ENCODE data around the gene STRN3.
"Not testable (repeated sequence)": the region's sequence is repeated elsewhere in the genome, so short reads cannot be mapped to it uniquely, and the experiment has no call there.

STRN3 gene, protein sequence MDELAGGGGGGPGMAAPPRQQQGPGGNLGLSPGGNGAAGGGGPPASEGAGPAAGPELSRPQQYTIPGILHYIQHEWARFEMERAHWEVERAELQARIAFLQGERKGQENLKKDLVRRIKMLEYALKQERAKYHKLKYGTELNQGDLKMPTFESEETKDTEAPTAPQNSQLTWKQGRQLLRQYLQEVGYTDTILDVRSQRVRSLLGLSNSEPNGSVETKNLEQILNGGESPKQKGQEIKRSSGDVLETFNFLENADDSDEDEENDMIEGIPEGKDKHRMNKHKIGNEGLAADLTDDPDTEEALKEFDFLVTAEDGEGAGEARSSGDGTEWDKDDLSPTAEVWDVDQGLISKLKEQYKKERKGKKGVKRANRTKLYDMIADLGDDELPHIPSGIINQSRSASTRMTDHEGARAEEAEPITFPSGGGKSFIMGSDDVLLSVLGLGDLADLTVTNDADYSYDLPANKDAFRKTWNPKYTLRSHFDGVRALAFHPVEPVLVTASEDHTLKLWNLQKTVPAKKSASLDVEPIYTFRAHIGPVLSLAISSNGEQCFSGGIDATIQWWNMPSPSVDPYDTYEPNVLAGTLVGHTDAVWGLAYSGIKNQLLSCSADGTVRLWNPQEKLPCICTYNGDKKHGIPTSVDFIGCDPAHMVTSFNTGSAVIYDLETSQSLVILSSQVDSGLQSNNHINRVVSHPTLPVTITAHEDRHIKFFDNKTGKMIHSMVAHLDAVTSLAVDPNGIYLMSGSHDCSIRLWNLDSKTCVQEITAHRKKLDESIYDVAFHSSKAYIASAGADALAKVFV

GRCh38 chr14:31026077-31026449 lies at the start of gene STRN3:
STRN3 (minus strand) TSS chr14:31026379; CDS start chr14:31026185, 194 bp downstream.
- FAIRE-seq: no peak
- no peak for DNase-seq (ENCODE audit: insufficient read length, low spot score)
- no peak for TF ChIP-seq CTCF (IDR thresholded peaks at IDR 0.05; ENCODE audit: insufficient read depth, missing control alignments)

- TF ChIP-seq CTCF (IDR thresholded peaks at IDR 0.05; ENCODE audit: insufficient read depth, missing control alignments): no peak
- FAIRE-seq (no peak), DNase-seq (ENCODE audit: insufficient read length, low spot score) (no peak)
These were observed 49.0 kb upstream of the STRN3 start for GRCh38 chr14:31075144-31075543.

DNA sequence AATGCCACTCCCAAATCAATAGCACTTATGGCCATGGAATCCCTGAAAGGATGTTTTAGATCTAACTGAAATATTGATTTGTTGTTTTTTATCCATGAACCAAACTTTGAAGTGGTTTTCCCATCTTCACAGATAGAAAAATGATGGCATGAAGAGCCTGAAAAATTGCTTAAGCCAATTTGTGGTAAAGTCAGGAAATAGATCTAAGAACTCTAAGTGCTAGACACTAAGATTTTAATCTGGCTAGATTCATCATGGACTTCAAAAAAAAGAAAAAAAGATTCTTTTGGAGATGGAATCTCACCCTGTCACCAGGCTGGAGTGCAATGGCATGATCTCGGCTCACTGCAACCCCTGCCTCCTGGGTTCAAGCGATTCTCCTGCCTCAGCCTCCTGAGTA lies 45.0 kb upstream of the STRN3 start:
- TF ChIP-seq CTCF (IDR thresholded peaks at IDR 0.05; ENCODE audit: insufficient read depth, missing control alignments): no peak
- DNase-seq (ENCODE audit: insufficient read length, low spot score) (no peak), FAIRE-seq (no peak)

- DNase-seq (ENCODE audit: insufficient read length, low spot score): no peak
- FAIRE-seq: no peak
These were observed 44.3 kb upstream of the STRN3 start for GRCh38 chr14:31070431-31070830.

GRCh38 chr14:31069343-31069742 lies 43.2 kb upstream of the STRN3 start:
- DNase-seq (ENCODE audit: insufficient read length, low spot score): no peak
- TF ChIP-seq CTCF (IDR thresholded peaks at IDR 0.05; ENCODE audit: insufficient read depth, missing control alignments): no peak
- FAIRE-seq: no peak

More at GRCh38 chr14:31070431-31070830, 44.3 kb upstream of the STRN3 start:
- no peak for TF ChIP-seq CTCF (IDR thresholded peaks at IDR 0.05; ENCODE audit: insufficient read depth, missing control alignments)

- no peak for FAIRE-seq
- TF ChIP-seq CTCF (IDR thresholded peaks at IDR 0.05; ENCODE audit: insufficient read depth, missing control alignments): no peak
- DNase-seq (ENCODE audit: insufficient read length, low spot score): no peak
These were observed 42.1 kb upstream of the STRN3 start for GRCh38 chr14:31068235-31068634.

DNA sequence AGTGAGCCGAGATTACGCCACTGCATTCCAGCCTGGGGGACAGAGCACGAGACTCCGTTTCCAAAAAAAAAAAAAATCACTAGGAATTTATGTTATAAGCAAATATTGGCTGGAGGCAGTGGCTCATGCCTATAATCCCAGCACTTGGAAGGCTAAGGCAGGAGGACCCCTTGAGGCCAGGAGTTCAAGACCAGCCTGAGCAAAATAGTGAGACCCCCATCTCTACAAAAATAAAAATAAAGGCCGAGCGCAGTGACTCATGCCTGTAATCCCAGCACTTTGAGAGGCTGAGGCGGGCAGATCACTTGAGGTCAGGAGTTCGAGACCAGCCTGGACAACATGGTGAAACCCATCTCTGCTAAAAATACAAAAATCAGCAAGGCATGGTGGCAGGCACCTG lies 36.7 kb upstream of the STRN3 start:
- DNase-seq (ENCODE audit: insufficient read length, low spot score); FAIRE-seq: not testable (repeated sequence)
